Heart left ventricle (tissue), 13 donors: Measurements from ENCODE around the gene C1orf141.

Source experiments
- POLR2A ChIP-seq, 2 donors: fragments of 450-650 bp; IDR thresholded peaks; one replicate each; pipeline ENCODE4 v1.6.1; 2017; ENCODE audit warnings: antibody characterized with exemption in 2 of 2, mild to moderate bottlenecking in 2 of 2, moderate library complexity in 2 of 2
- TF ChIP-seq, protein P1 (sequence below), 12 donors: fragments of 200-600 bp; sonication (generic) in 4 of 12; IDR thresholded peaks; one replicate each; pipeline versions ENCODE4 v1.5.0 to v1.8.0; 2018 to 2022; ENCODE audit warnings: antibody characterized with exemption in 12 of 12, mild to moderate bottlenecking in 5 of 12
- donor health status: ischemic (EF 13 %, LVEDD 7.1; RV severe dilation, severe dysfunction).
- donor health status: DM: no; HTN: yes; CAD: no.
- donor health status: DM: no; HTN: no; CAD: no.
- donor health status: ischemic (EF 25% LVEDD 6.9; RV normal size, moderate dysfunction).
- donor health status: ischemic (EF 25% LVEDD 5.7; RV mildly dilated, moderate dysfunction).
- donor health status: ischemic (EF 35%, LVEDD 5.7; RV mildly dilated, moderate dysfunction).
- donor health status: nonischemic (EF 11% LVEDD 7.7; RV severe dilation, severe dysfunction).
- donor health status: DM: yes; HTN: yes; CAD: no.
- donor health status: PGD.
- donor health status: ischemic (EF 29% LVEDD 5.4; RV normal size, mild dysfunction).
- donor health status: nonischemic (EF 23%, LVEDD 6.1; RV moderate dilation, normal function).

GRCh38 chr1:67170751-67171573 lies 36.2 kb upstream of the C1orf141 start:
- no peak for TF ChIP-seq POLR2A (IDR thresholded peaks at IDR 0.05)
- TF ChIP-seq, protein P1, sequence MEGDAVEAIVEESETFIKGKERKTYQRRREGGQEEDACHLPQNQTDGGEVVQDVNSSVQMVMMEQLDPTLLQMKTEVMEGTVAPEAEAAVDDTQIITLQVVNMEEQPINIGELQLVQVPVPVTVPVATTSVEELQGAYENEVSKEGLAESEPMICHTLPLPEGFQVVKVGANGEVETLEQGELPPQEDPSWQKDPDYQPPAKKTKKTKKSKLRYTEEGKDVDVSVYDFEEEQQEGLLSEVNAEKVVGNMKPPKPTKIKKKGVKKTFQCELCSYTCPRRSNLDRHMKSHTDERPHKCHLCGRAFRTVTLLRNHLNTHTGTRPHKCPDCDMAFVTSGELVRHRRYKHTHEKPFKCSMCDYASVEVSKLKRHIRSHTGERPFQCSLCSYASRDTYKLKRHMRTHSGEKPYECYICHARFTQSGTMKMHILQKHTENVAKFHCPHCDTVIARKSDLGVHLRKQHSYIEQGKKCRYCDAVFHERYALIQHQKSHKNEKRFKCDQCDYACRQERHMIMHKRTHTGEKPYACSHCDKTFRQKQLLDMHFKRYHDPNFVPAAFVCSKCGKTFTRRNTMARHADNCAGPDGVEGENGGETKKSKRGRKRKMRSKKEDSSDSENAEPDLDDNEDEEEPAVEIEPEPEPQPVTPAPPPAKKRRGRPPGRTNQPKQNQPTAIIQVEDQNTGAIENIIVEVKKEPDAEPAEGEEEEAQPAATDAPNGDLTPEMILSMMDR (IDR thresholded peaks at IDR 0.05) = no peak
